ENCODE results near the gene FAM168B. TPM values are rescaled to one million over a fixed set of nuclear protein-coding genes. Genes with fewer than 3 reads are reported as not detected.

Gene FAM168B
- total and polyA plus RNA-seq, 2 of the 13 experiments (the other 11 are each of a cell fraction or from before 2014, with no cell fraction given): 64.5 to 113 TPM

DNA sequence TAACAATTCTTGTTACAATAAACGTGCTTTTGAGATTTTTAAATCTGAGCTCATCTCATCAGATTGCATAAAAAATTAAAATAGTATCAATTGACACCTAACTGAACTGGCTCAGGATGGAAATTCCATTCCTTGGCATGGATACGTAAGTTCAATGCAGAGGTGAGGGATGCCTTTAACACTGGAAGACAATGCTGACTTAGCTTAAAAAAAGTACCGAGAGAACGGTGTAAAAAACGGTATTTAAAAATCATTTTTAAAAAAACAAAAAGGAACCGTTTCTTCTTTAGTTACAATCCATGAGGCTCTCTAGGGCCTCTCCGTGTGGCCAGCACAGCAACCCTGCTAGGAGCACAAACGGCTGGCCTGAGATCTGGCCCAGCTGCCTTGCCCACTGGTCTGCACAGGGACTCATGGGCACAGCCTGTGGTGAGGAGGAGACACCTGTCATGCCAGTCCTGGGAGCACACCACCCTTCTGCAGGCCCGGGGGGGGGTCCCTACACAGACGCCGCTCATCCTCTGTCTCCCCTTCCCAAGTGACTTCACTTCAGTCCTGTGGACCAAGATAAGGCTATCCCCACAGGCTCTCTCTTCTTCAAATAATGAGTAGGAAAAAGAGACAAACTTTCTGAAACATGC is 45.2 kb downstream of the FAM168B start:
- no peak overlapping the region for H3K27ac ChIP-seq (ENCODE audit: extremely low read length, insufficient read depth, low read length)
- POLR2A ChIA-PET: no interaction called here
- CTCF ChIA-PET (ENCODE audit: low intra/inter-chr PET ratio, low total read pairs): no interaction called here
- DNase-seq (ENCODE audit: low spot score) (no peak), ATAC-seq (no peak), FAIRE-seq (no peak)
- no peaks in the 10 kb centered on the region for H3K4me1 ChIP-seq (ENCODE audit: insufficient read depth, low read length)
- H3K79me2 ChIP-seq (ENCODE audit: insufficient read depth, low read length): no peaks in the 10 kb centered on the region
- TF ChIP-seq MAFF (IDR thresholded peaks at IDR 0.05; ENCODE audit: low read depth, low read length) (peak; percentile 75), ZNF879 (CRISPR knock-in tag; IDR thresholded peaks at IDR 0.05) (no peak), MAFK (conservative IDR thresholded peaks at IDR 0.05 in 1 of 2, IDR thresholded peaks at IDR 0.05 in 1 of 2; ENCODE audit: low read length in 2 of 2) (peak; percentile 69 to 90)
- no peak overlapping the region for H3K9ac ChIP-seq (ENCODE audit: insufficient read depth, low read depth, low read length)
- H3K4me3 ChIP-seq (replicated peaks in 1 of 3; ENCODE audit: insufficient read depth in 1 of 3, low read depth in 2 of 3, low read length in 3 of 3): no peak overlapping the region
- WGBS (ENCODE audit: low lambda C conversion rate): 96% methylated on average over 11 of the region's 11 CpGs
- no TSS peak for BruUV-seq (replicated peaks)
- peaks cover 44 to 63% of the 10 kb centered on the region in 2 experiments for H3K36me3 ChIP-seq (replicated peaks in 1 of 2; ENCODE audit: control insufficient read depth in 1 of 2, insufficient read depth in 2 of 2, low read length in 2 of 2)
- H3K4me2 ChIP-seq (ENCODE audit: low read depth, low read length): no peak overlapping the region
- intact Hi-C loops (cut with micrococcal nuclease; ENCODE audit: unreplicated experiment) (no loop called here), in situ Hi-C loops (cut with HindIII; ENCODE audit: extremely low pct_ligation_motif_present, low pct_unique_long_range_greater_than_20kb) (no loop called here)
- H3K27me3 ChIP-seq (ENCODE audit: control insufficient read depth in 1 of 2, insufficient read depth in 2 of 2, low read length in 2 of 2): no peaks in the 10 kb centered on the region
- H3K9me3 ChIP-seq (ENCODE audit: low read length): no peaks in the 10 kb centered on the region
- H2AFZ ChIP-seq (ENCODE audit: low read length): no peak overlapping the region
- peaks cover 2% of the 10 kb centered on the region for H4K20me1 ChIP-seq (ENCODE audit: insufficient read depth, low read length)

DNA sequence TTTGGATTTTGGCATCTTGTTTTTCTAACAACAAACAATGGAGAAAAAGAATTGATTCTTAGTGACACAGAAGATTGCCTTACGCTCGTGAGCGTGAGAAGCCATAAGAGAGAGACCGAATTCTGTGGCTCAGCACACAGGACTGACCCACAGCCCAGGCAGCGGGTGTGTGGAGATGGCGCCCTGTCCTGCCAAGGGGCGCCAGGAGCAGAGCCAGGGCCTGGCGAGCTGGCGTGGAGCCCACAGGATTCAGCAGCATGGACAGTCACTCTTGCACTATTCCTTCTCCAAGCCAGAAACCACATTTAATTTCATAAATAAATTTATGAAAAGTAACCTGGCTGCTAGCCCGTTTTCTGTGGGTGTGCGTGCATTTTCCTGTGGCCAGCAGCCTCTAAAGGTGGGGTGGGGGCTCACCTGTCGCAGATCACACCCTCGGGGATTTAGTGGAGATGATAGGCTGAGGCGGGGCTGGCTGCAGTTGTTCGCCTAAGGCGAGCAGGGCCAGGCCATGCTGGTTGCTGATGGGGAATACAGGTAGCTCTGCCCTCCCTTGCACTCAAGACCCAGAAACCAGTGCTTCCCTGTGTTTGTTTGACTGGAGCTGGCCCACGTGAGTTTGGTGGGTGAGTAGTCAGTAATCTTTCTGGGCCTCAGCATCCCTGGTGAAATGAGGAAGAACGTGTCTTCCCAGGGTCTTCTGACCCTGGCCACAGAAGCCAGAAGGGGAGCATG is 46.2 kb downstream of the FAM168B start:
- no peaks in the 10 kb centered on the region for H3K79me2 ChIP-seq (ENCODE audit: insufficient read depth, low read length)
- DNase-seq (ENCODE audit: low spot score) (no peak), FAIRE-seq (no peak), ATAC-seq (no peak)
- H3K4me3 ChIP-seq (replicated peaks in 1 of 3; ENCODE audit: insufficient read depth in 1 of 3, low read depth in 2 of 3, low read length in 3 of 3): no peak overlapping the region
- H4K20me1 ChIP-seq (ENCODE audit: insufficient read depth, low read length): peaks cover 2% of the 10 kb centered on the region
- no peak overlapping the region for H3K9ac ChIP-seq (ENCODE audit: insufficient read depth, low read depth, low read length)
- H3K27me3 ChIP-seq (ENCODE audit: control insufficient read depth in 1 of 2, insufficient read depth in 2 of 2, low read length in 2 of 2): no peaks in the 10 kb centered on the region
- no peak overlapping the region for H3K4me2 ChIP-seq (ENCODE audit: low read depth, low read length)
- intact Hi-C loops (cut with micrococcal nuclease; ENCODE audit: unreplicated experiment) (no loop called here), in situ Hi-C loops (cut with HindIII; ENCODE audit: extremely low pct_ligation_motif_present, low pct_unique_long_range_greater_than_20kb) (no loop called here)
- no peak overlapping the region for H3K27ac ChIP-seq (ENCODE audit: extremely low read length, insufficient read depth, low read length)
- 96% methylated on average over 17 of the region's 18 CpGs for WGBS (ENCODE audit: low lambda C conversion rate)
- POLR2A ChIA-PET: no interaction called here
- peaks cover 35 to 53% of the 10 kb centered on the region in 2 experiments for H3K36me3 ChIP-seq (replicated peaks in 1 of 2; ENCODE audit: control insufficient read depth in 1 of 2, insufficient read depth in 2 of 2, low read length in 2 of 2)
- CTCF ChIA-PET (ENCODE audit: low intra/inter-chr PET ratio, low total read pairs): no interaction called here
- H3K4me1 ChIP-seq (ENCODE audit: insufficient read depth, low read length): no peaks in the 10 kb centered on the region
- no peak overlapping the region for H2AFZ ChIP-seq (ENCODE audit: low read length)
- BruUV-seq (replicated peaks): no TSS peak
- H3K9me3 ChIP-seq (ENCODE audit: low read length): no peaks in the 10 kb centered on the region
- TF ChIP-seq, protein P1, sequence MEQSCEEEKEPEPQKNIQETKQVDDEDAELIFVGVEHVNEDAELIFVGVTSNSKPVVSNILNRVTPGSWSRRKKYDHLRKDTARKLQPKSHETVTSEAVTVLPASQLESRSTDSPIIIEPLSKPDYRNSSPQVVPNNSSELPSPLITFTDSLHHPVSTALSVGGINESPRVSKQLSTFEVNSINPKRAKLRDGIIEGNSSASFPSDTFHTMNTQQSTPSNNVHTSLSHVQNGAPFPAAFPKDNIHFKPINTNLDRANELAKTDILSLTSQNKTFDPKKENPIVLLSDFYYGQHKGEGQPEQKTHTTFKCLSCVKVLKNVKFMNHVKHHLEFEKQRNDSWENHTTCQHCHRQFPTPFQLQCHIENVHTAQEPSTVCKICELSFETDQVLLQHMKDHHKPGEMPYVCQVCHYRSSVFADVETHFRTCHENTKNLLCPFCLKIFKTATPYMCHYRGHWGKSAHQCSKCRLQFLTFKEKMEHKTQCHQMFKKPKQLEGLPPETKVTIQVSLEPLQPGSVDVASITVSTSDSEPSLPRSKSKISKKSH (CRISPR knock-in tag; IDR thresholded peaks at IDR 0.05; ENCODE audit: borderline replicate concordance): no peak
- TF ChIP-seq ZNF883 (CRISPR knock-in tag; IDR thresholded peaks at IDR 0.05; ENCODE audit: not compliant biosample characterization): no peak
- TF ChIP-seq POLR2A (IDR thresholded peaks at IDR 0.05; ENCODE audit: insufficient read depth in 1 of 2, low read depth in 2 of 2, low read length in 2 of 2): 0 out of 4 replicates have a peak, but pooled peaks of 1 of the 2 experiments have one; percentile 14
- TF ChIP-seq, protein P2, sequence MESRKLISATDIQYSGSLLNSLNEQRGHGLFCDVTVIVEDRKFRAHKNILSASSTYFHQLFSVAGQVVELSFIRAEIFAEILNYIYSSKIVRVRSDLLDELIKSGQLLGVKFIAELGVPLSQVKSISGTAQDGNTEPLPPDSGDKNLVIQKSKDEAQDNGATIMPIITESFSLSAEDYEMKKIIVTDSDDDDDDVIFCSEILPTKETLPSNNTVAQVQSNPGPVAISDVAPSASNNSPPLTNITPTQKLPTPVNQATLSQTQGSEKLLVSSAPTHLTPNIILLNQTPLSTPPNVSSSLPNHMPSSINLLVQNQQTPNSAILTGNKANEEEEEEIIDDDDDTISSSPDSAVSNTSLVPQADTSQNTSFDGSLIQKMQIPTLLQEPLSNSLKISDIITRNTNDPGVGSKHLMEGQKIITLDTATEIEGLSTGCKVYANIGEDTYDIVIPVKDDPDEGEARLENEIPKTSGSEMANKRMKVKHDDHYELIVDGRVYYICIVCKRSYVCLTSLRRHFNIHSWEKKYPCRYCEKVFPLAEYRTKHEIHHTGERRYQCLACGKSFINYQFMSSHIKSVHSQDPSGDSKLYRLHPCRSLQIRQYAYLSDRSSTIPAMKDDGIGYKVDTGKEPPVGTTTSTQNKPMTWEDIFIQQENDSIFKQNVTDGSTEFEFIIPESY (CRISPR knock-in tag; IDR thresholded peaks at IDR 0.05): 0 out of 2 replicates have a peak, but pooled peaks have one; percentile 47
- TF ChIP-seq, protein P3, sequence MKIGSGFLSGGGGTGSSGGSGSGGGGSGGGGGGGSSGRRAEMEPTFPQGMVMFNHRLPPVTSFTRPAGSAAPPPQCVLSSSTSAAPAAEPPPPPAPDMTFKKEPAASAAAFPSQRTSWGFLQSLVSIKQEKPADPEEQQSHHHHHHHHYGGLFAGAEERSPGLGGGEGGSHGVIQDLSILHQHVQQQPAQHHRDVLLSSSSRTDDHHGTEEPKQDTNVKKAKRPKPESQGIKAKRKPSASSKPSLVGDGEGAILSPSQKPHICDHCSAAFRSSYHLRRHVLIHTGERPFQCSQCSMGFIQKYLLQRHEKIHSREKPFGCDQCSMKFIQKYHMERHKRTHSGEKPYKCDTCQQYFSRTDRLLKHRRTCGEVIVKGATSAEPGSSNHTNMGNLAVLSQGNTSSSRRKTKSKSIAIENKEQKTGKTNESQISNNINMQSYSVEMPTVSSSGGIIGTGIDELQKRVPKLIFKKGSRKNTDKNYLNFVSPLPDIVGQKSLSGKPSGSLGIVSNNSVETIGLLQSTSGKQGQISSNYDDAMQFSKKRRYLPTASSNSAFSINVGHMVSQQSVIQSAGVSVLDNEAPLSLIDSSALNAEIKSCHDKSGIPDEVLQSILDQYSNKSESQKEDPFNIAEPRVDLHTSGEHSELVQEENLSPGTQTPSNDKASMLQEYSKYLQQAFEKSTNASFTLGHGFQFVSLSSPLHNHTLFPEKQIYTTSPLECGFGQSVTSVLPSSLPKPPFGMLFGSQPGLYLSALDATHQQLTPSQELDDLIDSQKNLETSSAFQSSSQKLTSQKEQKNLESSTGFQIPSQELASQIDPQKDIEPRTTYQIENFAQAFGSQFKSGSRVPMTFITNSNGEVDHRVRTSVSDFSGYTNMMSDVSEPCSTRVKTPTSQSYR (CRISPR knock-in tag; IDR thresholded peaks at IDR 0.05; ENCODE audit: borderline replicate concordance): no peak
- TF ChIP-seq BORCS8-MEF2B (CRISPR knock-in tag; IDR thresholded peaks at IDR 0.05): no peak
- TF ChIP-seq AGO2 (optimal IDR thresholded peaks at IDR 0.05; ENCODE audit: low read depth, low read length): peak; percentile 23

Measured in HepG2 (cell line).